Fibroblast of skin of left quadriceps (primary cell): ENCODE results near the gene NCOA1.
A peak's percentile ranks its signal among the peaks of the same experiment; 100 is the strongest.
"Not testable (repeated sequence)": the region's sequence is repeated elsewhere in the genome, so short reads cannot be mapped to it uniquely, and the experiment has no call there.

Experiments used
- DNase-seq, 2 experiments: peaks; one replicate each; pipeline ENCODE4 v3.0.0-alpha.2; 2013; ENCODE audit warnings: low read depth in 2 of 2

NCOA1 gene

GRCh38 chr2:24787532-24787931 lies 296.5 kb downstream of the NCOA1 start:
- no peak for DNase-seq

GRCh38 chr2:24788816-24789215 lies 297.8 kb downstream of the NCOA1 start:
- DNase-seq = no peak

GRCh38 chr2:24791452-24791851 lies 300.4 kb downstream of the NCOA1 start:
- DNase-seq = no peak

- DNase-seq = no peak
Observed at GRCh38 chr2:24792542-24792873, 301.5 kb downstream of the NCOA1 start.

- peak; percentile 92 for DNase-seq
Observed at GRCh38 chr2:24792874-24793760, 302.1 kb downstream of the NCOA1 start, which contains the start of the genes CENPO and PTRHD1. Gene CENPO, plus strand, starts transcription at chr2:24793425. Its CDS starts 495 bp downstream, at chr2:24793920. Gene PTRHD1, minus strand, starts transcription at chr2:24793391. Its CDS starts 14 bp downstream, at chr2:24793377.

GRCh38 chr2:24793761-24794435 lies 302.8 kb downstream of the NCOA1 start:
- DNase-seq = no peak

- no peak for DNase-seq
Observed at GRCh38 chr2:24797644-24798043, 306.6 kb downstream of the NCOA1 start.

GRCh38 chr2:24800487-24800886 lies 309.4 kb downstream of the NCOA1 start:
- DNase-seq = not testable (repeated sequence)

- not testable (repeated sequence) for DNase-seq
Observed at GRCh38 chr2:24805811-24806660, 315.0 kb downstream of the NCOA1 start.

- no peak for DNase-seq
Observed at GRCh38 chr2:24806661-24807036, 315.6 kb downstream of the NCOA1 start.

- DNase-seq = no peak
Observed at GRCh38 chr2:24809316-24810007, 318.4 kb downstream of the NCOA1 start.

GRCh38 chr2:24813691-24814137 lies 322.7 kb downstream of the NCOA1 start:
- DNase-seq = no peak

GRCh38 chr2:24814516-24814915 lies 323.5 kb downstream of the NCOA1 start:
- DNase-seq = no peak

- no peak for DNase-seq
Observed at GRCh38 chr2:24815171-24815570, 324.1 kb downstream of the NCOA1 start.

- DNase-seq = no peak
Observed at GRCh38 chr2:24816404-24816803, 325.4 kb downstream of the NCOA1 start.

GRCh38 chr2:24816884-24817283 lies 325.8 kb downstream of the NCOA1 start:
- DNase-seq = peak; percentile 49 to 52

GRCh38 chr2:24818721-24819167 lies 327.7 kb downstream of the NCOA1 start:
- no peak for DNase-seq

- no peak for DNase-seq
Observed at GRCh38 chr2:24819442-24820174, 328.6 kb downstream of the NCOA1 start.

GRCh38 chr2:24820175-24820513 lies 329.1 kb downstream of the NCOA1 start:
- no peak for DNase-seq
